Glomerular endothelial cell (primary cell): ENCODE results near the gene SLC35F3. TPM values are rescaled to one million over a fixed set of nuclear protein-coding genes. Genes with fewer than 3 reads are reported as not detected.
"Not testable (repeated sequence)": the region's sequence is repeated elsewhere in the genome, so short reads cannot be mapped to it uniquely, and the experiment has no call there.

Experiments
- DNase-seq: peaks from one replicate; pipeline ENCODE4 v3.0.0-alpha.2; 2011; ENCODE audit warnings: low read depth, low spot score; ENCODE audit errors: extremely low read depth
- total RNA-seq: library from RNA; depleted of rRNA; stranded (reverse); fragments of >200 nt; gene quantifications from 2 replicates; pipeline ENCODE4 v1.2.3, GENCODE V29; 2015

SLC35F3 gene
- total RNA-seq, 1 donor from 2014 or later = not detected

GRCh38 chr1:234173968-234174367 lies 269.5 kb downstream of the SLC35F3 start:
- DNase-seq = no peak

GRCh38 chr1:234175363-234175762 lies 270.9 kb downstream of the SLC35F3 start:
- DNase-seq = no peak

GRCh38 chr1:234176000-234176399 lies 271.5 kb downstream of the SLC35F3 start:
- DNase-seq = no peak

GRCh38 chr1:234176847-234177246 lies 272.4 kb downstream of the SLC35F3 start:
- DNase-seq = not testable (repeated sequence)

GRCh38 chr1:234185438-234185837 lies 281.0 kb downstream of the SLC35F3 start:
- DNase-seq = no peak

- no peak for DNase-seq
These were observed 281.7 kb downstream of the SLC35F3 start for GRCh38 chr1:234186037-234186688.

GRCh38 chr1:234188454-234188792 lies 283.9 kb downstream of the SLC35F3 start:
- DNase-seq = no peak

GRCh38 chr1:234197839-234198238 lies 293.4 kb downstream of the SLC35F3 start:
- DNase-seq = no peak

GRCh38 chr1:234199476-234200127 lies 295.1 kb downstream of the SLC35F3 start:
- DNase-seq = no peak

GRCh38 chr1:234200566-234200965 lies 296.1 kb downstream of the SLC35F3 start:
- no peak for DNase-seq

GRCh38 chr1:234201600-234201999 lies 297.1 kb downstream of the SLC35F3 start:
- DNase-seq = no peak

GRCh38 chr1:234205966-234206365 lies 301.5 kb downstream of the SLC35F3 start:
- no peak for DNase-seq

- DNase-seq = no peak
These were observed 302.3 kb downstream of the SLC35F3 start for GRCh38 chr1:234206651-234207284.

- no peak for DNase-seq
These were observed 303.9 kb downstream of the SLC35F3 start for GRCh38 chr1:234208351-234208750.

- DNase-seq = no peak
These were observed 304.3 kb downstream of the SLC35F3 start for GRCh38 chr1:234208791-234209190.

GRCh38 chr1:234210429-234210828 lies 306.0 kb downstream of the SLC35F3 start:
- not testable (repeated sequence) for DNase-seq

- DNase-seq = not testable (repeated sequence)
These were observed 307.4 kb downstream of the SLC35F3 start for GRCh38 chr1:234211855-234212254.

- DNase-seq = no peak
These were observed 308.5 kb downstream of the SLC35F3 start for GRCh38 chr1:234212764-234213657.

- no peak for DNase-seq
These were observed 309.2 kb downstream of the SLC35F3 start for GRCh38 chr1:234213658-234214128.

GRCh38 chr1:234214129-234214910 lies 309.8 kb downstream of the SLC35F3 start:
- DNase-seq = no peak
